HCT116 (cell line): ENCODE data around the gene COX10. TPM values are rescaled to one million over a fixed set of nuclear protein-coding genes. Genes with fewer than 3 reads are reported as not detected.

Experiments used
- ATAC-seq: fragments of 200-7000 bp; cut with Tn5 transposase; 2 replicates; pipeline ENCODE4 v1.9.1; 2020; ENCODE audit warnings: mild to moderate bottlenecking, moderate library complexity
- BruUV-seq: library from RNA; stranded (reverse); fragments of 400-500 nt; replicated peaks from 2 replicates; lab custom pipeline; 2021; lab: Mats Ljungman, UMichigan
- CTCF ChIA-PET: fragments of 300-600 bp; sonication (Branson Sonifier 250); formaldehyde crosslinking; loops from one replicate; lab custom pipeline; 2021; ENCODE audit warnings: antibody characterized with exemption; lab: Charles Lee
- POLR2A ChIA-PET: fragments of 300-600, 350-600 bp; sonication (Branson Sonifier 250); formaldehyde crosslinking; loops from one replicate; lab custom pipeline; 2021; ENCODE audit warnings: antibody characterized with exemption; lab: Charles Lee
- RAD21 ChIA-PET, 2 experiments: fragments of 300-600 bp; sonication (Branson Sonifier 250); formaldehyde crosslinking; loops; one replicate each; lab custom pipeline; 2023; ENCODE audit warnings: low total read pairs in 2 of 2; ENCODE audit not compliant: uncharacterized antibody in 2 of 2, unreplicated experiment in 2 of 2, low non-redundant PET in 1 of 2; lab: Charles Lee
- DNase-seq: peaks from one replicate; pipeline ENCODE4 v3.0.0-alpha.2; 2010; ENCODE audit warnings: low read depth, low spot score
- H2AFZ ChIP-seq: fragments of 200-600 bp; shearing (Covaris generic), sonication (generic); 2 replicates; pipeline ENCODE4 v1.6.1; 2017; ENCODE audit warnings: low read depth, mixed run types, mixed read lengths, antibody characterized with exemption, low read length; ENCODE audit not compliant: poor library complexity, severe bottlenecking
- H3K27ac ChIP-seq: 2 replicates; pipeline ENCODE4 v1.5.1; 2012; ENCODE audit warnings: low read depth, low read length
- H3K27me3 ChIP-seq: fragments of 200-600 bp; sonication (generic); 2 replicates; pipeline ENCODE4 v1.6.1; 2016; ENCODE audit warnings: mixed run types, low read length, mixed read lengths; ENCODE audit not compliant: insufficient read depth
- H3K36me3 ChIP-seq, 2 experiments: fragments of 200-500 bp in 1 of 2; fragments of 200-600 bp in 1 of 2; sonication (Bioruptor generic) in 1 of 2; sonication (generic) in 1 of 2; 2 replicates each; pipeline versions ENCODE4 v1.5.1 to v1.6.1; 2014 to 2016; ENCODE audit warnings: low read length in 2 of 2, inconsistent platforms in 1 of 2, mixed read lengths in 1 of 2, mixed run types in 1 of 2; ENCODE audit not compliant: insufficient read depth in 2 of 2, control insufficient read depth in 1 of 2
- H3K4me1 ChIP-seq, 2 experiments: fragments of 200-600 bp in 1 of 2; sonication (generic) in 1 of 2; 2 replicates each; pipeline versions ENCODE4 v1.5.1 to v1.6.1; 2012 to 2017; ENCODE audit warnings: low read length in 2 of 2, inconsistent platforms in 1 of 2, mild to moderate bottlenecking in 1 of 2, mixed read lengths in 1 of 2, mixed run types in 1 of 2, moderate library complexity in 1 of 2; ENCODE audit not compliant: insufficient read depth in 2 of 2, control insufficient read depth in 1 of 2
- H3K4me2 ChIP-seq: fragments of 200-600 bp; sonication (generic); 2 replicates; pipeline ENCODE4 v1.6.1; 2017; ENCODE audit warnings: mixed run types, low read length, mixed read lengths
- H3K4me3 ChIP-seq, 2 experiments: fragments of 200-600 bp in 1 of 2; sonication (generic) in 1 of 2; replicated peaks in 1 of 2; 2 replicates each; pipeline ENCODE4 v1.5.1; 2011 to 2016; ENCODE audit warnings: low read length in 2 of 2, control low read depth in 1 of 2, low read depth in 1 of 2, mild to moderate bottlenecking in 1 of 2, mixed read lengths in 1 of 2, mixed run types in 1 of 2
- H3K79me2 ChIP-seq: fragments of 200-600 bp; sonication (generic); 2 replicates; pipeline ENCODE4 v1.6.1; 2017; ENCODE audit warnings: mild to moderate bottlenecking, mixed run types, low read length, moderate library complexity, mixed read lengths; ENCODE audit not compliant: insufficient read depth
- H3K9ac ChIP-seq: fragments of 200-600 bp; sonication (generic); 2 replicates; pipeline ENCODE4 v1.6.1; 2016; ENCODE audit warnings: low read length, mixed read lengths
- H3K9me2 ChIP-seq: fragments of 200-600 bp; sonication (generic), shearing (Covaris generic); 2 replicates; pipeline ENCODE4 v1.6.1; 2017; ENCODE audit warnings: mixed run types, mild to moderate bottlenecking, moderate library complexity; ENCODE audit not compliant: insufficient read depth
- H3K9me3 ChIP-seq, 2 experiments: fragments of 200-500 bp in 1 of 2; fragments of 200-600 bp in 1 of 2; sonication (Bioruptor generic) in 1 of 2; sonication (generic) in 1 of 2; 2 replicates each; pipeline ENCODE4 v1.6.1; 2014 to 2017; ENCODE audit warnings: low read length in 2 of 2, mixed read lengths in 2 of 2, inconsistent platforms in 1 of 2, low read depth in 1 of 2, mild to moderate bottlenecking in 1 of 2, mixed run types in 1 of 2, moderate library complexity in 1 of 2; ENCODE audit not compliant: control insufficient read depth in 1 of 2, insufficient read depth in 1 of 2
- H4K20me1 ChIP-seq: fragments of 200-600 bp; sonication (generic), shearing (Covaris generic); 2 replicates; pipeline ENCODE4 v1.6.1; 2017; ENCODE audit warnings: mixed run types, mild to moderate bottlenecking, moderate library complexity; ENCODE audit not compliant: insufficient read depth
- ATF3 ChIP-seq: IDR thresholded peaks from 2 replicates; pipeline ENCODE4 v1.6.1; 2012
- CBX3 ChIP-seq: IDR thresholded peaks from 2 replicates; pipeline ENCODE4 v1.6.1; 2012; ENCODE audit warnings: low read depth
- CTCF ChIP-seq, 3 experiments: fragments of 200-600 bp in 1 of 3; sonication (generic) in 1 of 3; IDR thresholded peaks in 2 of 3; conservative IDR thresholded peaks in 1 of 3; 2 replicates each; pipeline ENCODE4 v1.5.1; 2012 to 2017; ENCODE audit warnings: low read depth in 2 of 3, low read length in 2 of 3, antibody characterized with exemption in 1 of 3, borderline replicate concordance in 1 of 3, control low read depth in 1 of 3, mild to moderate bottlenecking in 1 of 3, mixed read lengths in 1 of 3, mixed run types in 1 of 3, moderate library complexity in 1 of 3; ENCODE audit not compliant: insufficient read depth in 1 of 3
- EZH2 ChIP-seq: fragments of 200-600 bp; sonication (generic); IDR thresholded peaks from 2 replicates; pipeline ENCODE4 v1.6.1; 2017; ENCODE audit warnings: antibody characterized with exemption, mixed run types
- FOSL1 ChIP-seq: IDR thresholded peaks from 2 replicates; pipeline ENCODE4 v1.6.1; 2012; ENCODE audit warnings: low read depth
- JUND ChIP-seq: IDR thresholded peaks from 2 replicates; pipeline ENCODE4 v1.6.1; 2012
- MAX ChIP-seq: IDR thresholded peaks from 2 replicates; pipeline ENCODE4 v1.6.1; 2012
- POLR2A ChIP-seq: IDR thresholded peaks from 2 replicates; pipeline ENCODE4 v1.7.0; 2011; ENCODE audit warnings: borderline replicate concordance; ENCODE audit not compliant: insufficient read depth, insufficient read length; ENCODE audit errors: extremely low read depth
- RAD21 ChIP-seq: IDR thresholded peaks from 2 replicates; pipeline ENCODE4 v1.6.1; 2012; ENCODE audit warnings: low read depth, mild to moderate bottlenecking
- REST ChIP-seq: IDR thresholded peaks from 2 replicates; pipeline ENCODE4 v1.6.1; 2012; ENCODE audit warnings: low read depth
- SP1 ChIP-seq: IDR thresholded peaks from 2 replicates; pipeline ENCODE4 v1.6.1; 2012; ENCODE audit warnings: low read depth
- TCF7L2 ChIP-seq: IDR thresholded peaks from 2 replicates; pipeline ENCODE4 v1.7.0; 2011; ENCODE audit warnings: borderline replicate concordance, inconsistent platforms; ENCODE audit not compliant: insufficient read depth, insufficient read length; ENCODE audit errors: extremely low read depth
- ZFX ChIP-seq: fragments of 450-650 bp; IDR thresholded peaks from 2 replicates; pipeline ENCODE4 v1.6.1; 2017
- ZNF274 ChIP-seq: fragments of 200-500 bp; sonication (Bioruptor generic); IDR thresholded peaks from 2 replicates; pipeline ENCODE4 v1.6.1; 2014; ENCODE audit warnings: mild to moderate bottlenecking, low read depth, low read length, inconsistent platforms
- intact Hi-C: fragments of 100-400 bp; cut with micrococcal nuclease; formaldehyde crosslinking; loops from 2 replicates; pipeline ENCODE4 v1.10.0; 2022
- total RNA-seq: library from RNA; stranded (reverse); gene quantifications from one replicate; pipeline ENCODE4 v1.2.1, GENCODE V29; 2021; ENCODE audit not compliant: unreplicated experiment

COX10 gene
- total RNA-seq, 1 experiment from 2014 or later, result 22.4 TPM

- Histone ChIP-seq H3K9me2 (no peaks in the 10 kb centered on the region), H3K4me2 (no peak overlapping the region), H3K27me3 (no peaks in the 10 kb centered on the region), H3K4me3 (no peak overlapping the region), H3K4me1 (no peaks in the 10 kb centered on the region), H4K20me1 (peaks cover 2% of the 10 kb centered on the region; the same call in 1 of the 2 replicates), H3K9me3 (no peaks in the 10 kb centered on the region), H3K36me3 (no peaks in the 10 kb centered on the region), H2AFZ (no peak overlapping the region), H3K79me2 (peaks cover 8% of the 10 kb centered on the region), H3K9ac (no peak overlapping the region), H3K27ac (no peak overlapping the region)
- no peak for ATAC-seq
- intact Hi-C loops, result no loop called here
- DNase-seq, result no peak
- BruUV-seq, result no TSS peak
- ChIA-PET POLR2A (no interaction called here), RAD21 (no interaction called here), CTCF (no interaction called here)
- TF ChIP-seq EZH2, result no peak
Measured at GRCh38 chr17:14153374-14153773, 84.1 kb downstream of the COX10 start.

GRCh38 chr17:14156689-14157088 is 87.4 kb downstream of the COX10 start:
- H4K20me1 ChIP-seq, result no peaks in the 10 kb centered on the region; the same call in 1 of the 2 replicates
- H3K9ac ChIP-seq, result no peak overlapping the region
- no peaks in the 10 kb centered on the region for H3K27me3 ChIP-seq
- POLR2A ChIA-PET, result no interaction called here
- intact Hi-C loops, result no loop called here
- TF ChIP-seq FOSL1, result no peak
- no peak for TF ChIP-seq SP1
- no peak for TF ChIP-seq ZNF274
- TF ChIP-seq ZFX, result no peak
- TF ChIP-seq MAX, result no peak
- no peak for TF ChIP-seq TCF7L2
- no peak for TF ChIP-seq JUND
- no peak for TF ChIP-seq POLR2A
- no peak for TF ChIP-seq CTCF (IDR thresholded peaks at IDR 0.05 in 2 of 3, conservative IDR thresholded peaks at IDR 0.05 in 1 of 3; ENCODE audit: borderline replicate concordance in 1 of 3, insufficient read depth in 1 of 3, low read depth in 2 of 3, low read length in 2 of 3)
- TF ChIP-seq REST, result no peak
- TF ChIP-seq ATF3, result no peak
- TF ChIP-seq CBX3, result no peak
- no peak for TF ChIP-seq RAD21
- no peak for TF ChIP-seq EZH2
- ATAC-seq (no peak), DNase-seq (no peak)
- H3K27ac ChIP-seq, result no peak overlapping the region
- H3K4me2 ChIP-seq, result no peak overlapping the region
- H2AFZ ChIP-seq, result no peak overlapping the region
- H3K79me2 ChIP-seq, result peaks cover 8% of the 10 kb centered on the region
- H3K9me3 ChIP-seq, result no peaks in the 10 kb centered on the region
- no peaks in the 10 kb centered on the region for H3K36me3 ChIP-seq
- BruUV-seq, result no TSS peak
- RAD21 ChIA-PET, result no interaction called here
- H3K9me2 ChIP-seq, result no peaks in the 10 kb centered on the region
- CTCF ChIA-PET, result no interaction called here
- no peaks in the 10 kb centered on the region for H3K4me1 ChIP-seq
- H3K4me3 ChIP-seq, result no peak overlapping the region
